Measurements from ENCODE around the gene MACROH2A1. TPM values are rescaled to one million over a fixed set of nuclear protein-coding genes. Genes with fewer than 3 reads are reported as not detected.

The MACROH2A1 gene
- total and polyA plus RNA-seq, 9 of the 15 experiments (the other 6 are each of a cell fraction or from before 2014, with no cell fraction given), result 44.9 to 289 (median 193) TPM

DNA sequence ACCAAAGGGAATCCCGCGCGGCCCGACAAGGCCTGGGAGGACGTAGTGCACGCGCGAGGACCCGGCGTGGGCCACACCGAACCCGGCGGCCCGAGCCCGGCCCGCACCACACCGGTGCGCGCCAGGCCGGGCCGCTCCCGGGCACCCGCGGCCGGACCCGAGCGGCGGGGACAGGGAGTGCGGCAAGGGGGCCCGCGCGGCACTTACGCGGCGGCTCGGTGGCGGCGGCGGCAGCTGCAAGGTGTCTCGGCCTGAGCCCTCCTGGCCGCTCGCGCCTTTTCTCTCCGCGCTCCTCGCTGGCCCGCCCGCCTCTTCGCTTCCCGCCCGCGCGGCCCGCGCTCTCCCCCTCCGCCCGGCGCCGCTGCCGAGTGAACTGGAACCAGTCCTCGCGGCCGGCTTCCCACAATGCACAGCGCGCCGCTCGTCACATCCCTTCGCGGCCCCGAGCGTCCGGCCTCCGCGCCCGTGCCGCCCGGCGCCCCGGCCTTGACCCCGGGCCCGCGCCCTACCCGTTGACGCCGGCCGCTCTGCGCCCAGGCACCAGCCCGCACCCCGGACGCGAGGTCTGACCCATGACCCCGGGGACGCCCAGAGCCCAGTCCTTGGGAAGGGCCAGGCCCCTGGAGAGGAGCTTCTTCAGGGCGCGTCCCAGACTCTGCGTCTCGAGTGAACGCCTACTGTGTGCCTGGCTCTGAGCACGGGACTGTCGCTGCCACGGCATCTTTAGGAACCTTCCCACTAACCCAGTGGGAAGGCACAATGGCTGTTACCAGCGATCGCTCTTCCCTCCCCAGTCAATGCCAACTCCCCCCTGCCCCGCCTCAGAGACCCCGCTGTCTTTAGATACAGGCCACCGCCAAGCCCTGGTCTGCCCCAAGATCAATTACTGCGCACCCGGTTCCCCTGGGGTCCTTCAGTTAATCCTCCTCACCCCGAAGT lies at the start of gene MACROH2A1 (continued):
- TF ChIP-seq, protein P1, sequence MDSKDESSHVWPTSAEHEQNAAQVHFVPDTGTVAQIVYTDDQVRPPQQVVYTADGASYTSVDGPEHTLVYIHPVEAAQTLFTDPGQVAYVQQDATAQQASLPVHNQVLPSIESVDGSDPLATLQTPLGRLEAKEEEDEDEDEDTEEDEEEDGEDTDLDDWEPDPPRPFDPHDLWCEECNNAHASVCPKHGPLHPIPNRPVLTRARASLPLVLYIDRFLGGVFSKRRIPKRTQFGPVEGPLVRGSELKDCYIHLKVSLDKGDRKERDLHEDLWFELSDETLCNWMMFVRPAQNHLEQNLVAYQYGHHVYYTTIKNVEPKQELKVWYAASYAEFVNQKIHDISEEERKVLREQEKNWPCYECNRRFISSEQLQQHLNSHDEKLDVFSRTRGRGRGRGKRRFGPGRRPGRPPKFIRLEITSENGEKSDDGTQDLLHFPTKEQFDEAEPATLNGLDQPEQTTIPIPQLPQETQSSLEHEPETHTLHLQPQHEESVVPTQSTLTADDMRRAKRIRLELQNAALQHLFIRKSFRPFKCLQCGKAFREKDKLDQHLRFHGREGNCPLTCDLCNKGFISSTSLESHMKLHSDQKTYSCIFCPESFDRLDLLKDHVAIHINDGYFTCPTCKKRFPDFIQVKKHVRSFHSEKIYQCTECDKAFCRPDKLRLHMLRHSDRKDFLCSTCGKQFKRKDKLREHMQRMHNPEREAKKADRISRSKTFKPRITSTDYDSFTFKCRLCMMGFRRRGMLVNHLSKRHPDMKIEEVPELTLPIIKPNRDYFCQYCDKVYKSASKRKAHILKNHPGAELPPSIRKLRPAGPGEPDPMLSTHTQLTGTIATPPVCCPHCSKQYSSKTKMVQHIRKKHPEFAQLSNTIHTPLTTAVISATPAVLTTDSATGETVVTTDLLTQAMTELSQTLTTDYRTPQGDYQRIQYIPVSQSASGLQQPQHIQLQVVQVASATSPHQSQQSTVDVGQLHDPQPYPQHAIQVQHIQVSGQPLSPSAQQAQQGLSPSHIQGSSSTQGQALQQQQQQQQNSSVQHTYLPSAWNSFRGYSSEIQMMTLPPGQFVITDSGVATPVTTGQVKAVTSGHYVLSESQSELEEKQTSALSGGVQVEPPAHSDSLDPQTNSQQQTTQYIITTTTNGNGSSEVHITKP (IDR thresholded peaks at IDR 0.05; ENCODE audit: partially characterized antibody), result no peak
- no peak for TF ChIP-seq PKNOX1 (IDR thresholded peaks at IDR 0.05)
- TF ChIP-seq JUND (IDR thresholded peaks at IDR 0.05; ENCODE audit: borderline replicate concordance, low read depth, low read length), result peak; percentile 38
- no peak; the same call in 2 of the 3 replicates for TF ChIP-seq JUND (tag; IDR thresholded peaks at IDR 0.05; ENCODE audit: borderline replicate concordance, low read depth, low read length)
- TF ChIP-seq ZNF175 (CRISPR knock-in tag; IDR thresholded peaks at IDR 0.05; ENCODE audit: low read depth), result peak; percentile 70; the same call in 1 of the 2 replicates
- TF ChIP-seq CBX1 (IDR thresholded peaks at IDR 0.05; ENCODE audit: low read depth), result peak; percentile 72; the same call in 1 of the 2 replicates
- no peak for TF ChIP-seq PTTG1 (tag; IDR thresholded peaks at IDR 0.05; ENCODE audit: low read depth)
- TF ChIP-seq SAP30 (IDR thresholded peaks at IDR 0.05; ENCODE audit: borderline replicate concordance, insufficient read depth, low read depth, low read length, poor library complexity, severe bottlenecking), result peak; percentile 7
- peak; percentile 27; the same call in 1 of the 2 replicates for TF ChIP-seq NCOR1 (IDR thresholded peaks at IDR 0.05)
- no peak for TF ChIP-seq ZNF445 (CRISPR knock-in tag; IDR thresholded peaks at IDR 0.05; ENCODE audit: low read depth)
- no peak for TF ChIP-seq MEF2D (tag; conservative IDR thresholded peaks at IDR 0.05; ENCODE audit: low read depth)
- TF ChIP-seq CAMTA2 (CRISPR knock-in tag; conservative IDR thresholded peaks at IDR 0.05), result no peak
- TF ChIP-seq, protein P2, sequence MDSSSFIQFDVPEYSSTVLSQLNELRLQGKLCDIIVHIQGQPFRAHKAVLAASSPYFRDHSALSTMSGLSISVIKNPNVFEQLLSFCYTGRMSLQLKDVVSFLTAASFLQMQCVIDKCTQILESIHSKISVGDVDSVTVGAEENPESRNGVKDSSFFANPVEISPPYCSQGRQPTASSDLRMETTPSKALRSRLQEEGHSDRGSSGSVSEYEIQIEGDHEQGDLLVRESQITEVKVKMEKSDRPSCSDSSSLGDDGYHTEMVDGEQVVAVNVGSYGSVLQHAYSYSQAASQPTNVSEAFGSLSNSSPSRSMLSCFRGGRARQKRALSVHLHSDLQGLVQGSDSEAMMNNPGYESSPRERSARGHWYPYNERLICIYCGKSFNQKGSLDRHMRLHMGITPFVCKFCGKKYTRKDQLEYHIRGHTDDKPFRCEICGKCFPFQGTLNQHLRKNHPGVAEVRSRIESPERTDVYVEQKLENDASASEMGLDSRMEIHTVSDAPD (CRISPR knock-in tag; IDR thresholded peaks at IDR 0.05), result no peak
- no peak for TF ChIP-seq COPS2 (conservative IDR thresholded peaks at IDR 0.05)
- TF ChIP-seq ATF3 (IDR thresholded peaks at IDR 0.05), result no peak
- no peak for TF ChIP-seq ATF3 (CRISPR knock-in tag; conservative IDR thresholded peaks at IDR 0.05)
- TF ChIP-seq ZNF561 (CRISPR knock-in tag; conservative IDR thresholded peaks at IDR 0.05), result no peak

All from K562 (cell line).